Iris pigment epithelial cell (primary cell): ENCODE data around the gene ZDHHC11B.

Experiments
- DNase-seq: peaks from one replicate; pipeline ENCODE4 v3.0.0-alpha.2; 2011; ENCODE audit warnings: low read depth

Gene ZDHHC11B

DNA sequence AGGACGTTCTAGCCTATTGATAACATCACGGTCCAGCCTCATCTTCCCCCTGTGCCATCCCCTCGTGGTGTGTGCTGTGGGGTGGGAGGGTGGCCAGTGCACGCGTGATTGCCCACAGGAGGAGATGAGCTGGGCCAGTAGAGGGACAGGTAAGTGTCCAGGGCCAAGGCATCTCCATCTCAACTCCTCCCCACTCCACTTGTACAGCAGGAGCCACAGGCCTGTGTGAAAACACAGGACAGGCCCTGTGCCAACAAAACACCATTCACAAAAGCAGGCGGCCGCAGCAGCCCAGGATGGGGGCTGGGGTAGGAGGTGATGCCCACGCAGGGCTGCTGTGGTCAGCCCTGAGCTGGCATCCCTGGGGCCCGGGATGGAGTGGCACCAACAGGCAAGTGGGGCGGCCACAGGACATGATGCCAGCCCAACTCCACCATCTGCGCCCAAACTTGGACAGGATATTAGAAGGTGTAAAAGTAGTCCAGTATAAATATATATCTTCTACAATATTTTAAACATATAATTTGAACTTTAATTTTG, 124.0 kb downstream of the ZDHHC11B start:
- DNase-seq = no peak
